ENCODE results near the gene HEPHL1. TPM values are rescaled to one million over a fixed set of nuclear protein-coding genes. Genes with fewer than 3 reads are reported as not detected.

Gene HEPHL1
- total RNA-seq, 1 experiment from 2014 or later = not detected

- no peak for DNase-seq
- H3K27ac ChIP-seq = no peak overlapping the region
- H3K9me3 ChIP-seq (replicated peaks) = no peaks in the 10 kb centered on the region
- no peaks in the 10 kb centered on the region for H3K36me3 ChIP-seq
- no peaks in the 10 kb centered on the region for H3K27me3 ChIP-seq
- H3K4me3 ChIP-seq = no peak overlapping the region
- H3K4me1 ChIP-seq = no peaks in the 10 kb centered on the region
These were observed 11.6 kb downstream of the HEPHL1 start for GRCh38 chr11:94032725-94033124.

- no peaks in the 10 kb centered on the region for H3K9me3 ChIP-seq (replicated peaks)
- H3K36me3 ChIP-seq = no peaks in the 10 kb centered on the region
- H3K4me1 ChIP-seq = no peaks in the 10 kb centered on the region
- H3K4me3 ChIP-seq = no peak overlapping the region
- no peaks in the 10 kb centered on the region for H3K27me3 ChIP-seq
- DNase-seq = no peak
- no peak overlapping the region for H3K27ac ChIP-seq
These were observed 13.1 kb downstream of the HEPHL1 start for GRCh38 chr11:94034207-94034606.

GRCh38 chr11:94036096-94036495 is 14.9 kb downstream of the HEPHL1 start:
- H3K27ac ChIP-seq = no peak overlapping the region
- H3K9me3 ChIP-seq (replicated peaks) = no peaks in the 10 kb centered on the region
- DNase-seq = no peak
- H3K4me3 ChIP-seq = no peak overlapping the region
- no peaks in the 10 kb centered on the region for H3K27me3 ChIP-seq
- no peaks in the 10 kb centered on the region for H3K4me1 ChIP-seq
- no peaks in the 10 kb centered on the region for H3K36me3 ChIP-seq

- H3K27ac ChIP-seq = no peak overlapping the region
- DNase-seq = no peak
- no peaks in the 10 kb centered on the region for H3K4me1 ChIP-seq
- no peak overlapping the region for H3K4me3 ChIP-seq
- H3K27me3 ChIP-seq = no peaks in the 10 kb centered on the region
- no peaks in the 10 kb centered on the region for H3K36me3 ChIP-seq
- no peaks in the 10 kb centered on the region for H3K9me3 ChIP-seq (replicated peaks)
These were observed 22.1 kb downstream of the HEPHL1 start for GRCh38 chr11:94043241-94043640.

- Histone ChIP-seq H3K36me3 (no peaks in the 10 kb centered on the region), H3K4me1 (no peaks in the 10 kb centered on the region), H3K27me3 (no peaks in the 10 kb centered on the region), H3K9me3 (replicated peaks) (no peaks in the 10 kb centered on the region), H3K27ac (no peak overlapping the region), H3K4me3 (no peak overlapping the region)
- no peak for DNase-seq
These were observed 25.6 kb downstream of the HEPHL1 start for GRCh38 chr11:94046796-94047195.

GRCh38 chr11:94048032-94048709 is 27.0 kb downstream of the HEPHL1 start:
- no peak for DNase-seq
- Histone ChIP-seq H3K27ac (no peak overlapping the region), H3K4me3 (no peak overlapping the region), H3K36me3 (no peaks in the 10 kb centered on the region), H3K4me1 (no peaks in the 10 kb centered on the region), H3K27me3 (no peaks in the 10 kb centered on the region), H3K9me3 (replicated peaks) (no peaks in the 10 kb centered on the region)

GRCh38 chr11:94049351-94049750 is 28.2 kb downstream of the HEPHL1 start:
- Histone ChIP-seq H3K4me3 (no peak overlapping the region), H3K27me3 (no peaks in the 10 kb centered on the region), H3K27ac (no peak overlapping the region), H3K9me3 (replicated peaks) (no peaks in the 10 kb centered on the region), H3K4me1 (no peaks in the 10 kb centered on the region), H3K36me3 (no peaks in the 10 kb centered on the region)
- DNase-seq = no peak

- Histone ChIP-seq H3K27me3 (no peaks in the 10 kb centered on the region), H3K9me3 (replicated peaks) (no peaks in the 10 kb centered on the region), H3K4me3 (no peak overlapping the region), H3K4me1 (no peaks in the 10 kb centered on the region), H3K27ac (no peak overlapping the region), H3K36me3 (no peaks in the 10 kb centered on the region)
- DNase-seq = no peak
These were observed 37.5 kb downstream of the HEPHL1 start for GRCh38 chr11:94058630-94059029.

GRCh38 chr11:94059065-94059464 is 37.9 kb downstream of the HEPHL1 start:
- Histone ChIP-seq H3K27me3 (no peaks in the 10 kb centered on the region), H3K4me3 (no peak overlapping the region), H3K9me3 (replicated peaks) (no peaks in the 10 kb centered on the region), H3K36me3 (no peaks in the 10 kb centered on the region), H3K27ac (no peak overlapping the region), H3K4me1 (no peaks in the 10 kb centered on the region)
- no peak for DNase-seq

GRCh38 chr11:94060401-94060800 is 39.2 kb downstream of the HEPHL1 start:
- Histone ChIP-seq H3K36me3 (no peaks in the 10 kb centered on the region), H3K4me1 (no peaks in the 10 kb centered on the region), H3K4me3 (no peak overlapping the region), H3K27me3 (no peaks in the 10 kb centered on the region), H3K27ac (no peak overlapping the region), H3K9me3 (replicated peaks) (no peaks in the 10 kb centered on the region)
- DNase-seq = no peak

- Histone ChIP-seq H3K36me3 (no peaks in the 10 kb centered on the region), H3K4me1 (no peaks in the 10 kb centered on the region), H3K27ac (no peak overlapping the region), H3K9me3 (replicated peaks) (no peaks in the 10 kb centered on the region), H3K27me3 (no peaks in the 10 kb centered on the region), H3K4me3 (no peak overlapping the region)
- no peak for DNase-seq
These were observed 41.2 kb downstream of the HEPHL1 start for GRCh38 chr11:94062360-94062759.

GRCh38 chr11:94066901-94067429 is 45.8 kb downstream of the HEPHL1 start:
- DNase-seq = no peak
- H3K36me3 ChIP-seq = no peaks in the 10 kb centered on the region
- H3K9me3 ChIP-seq (replicated peaks) = no peaks in the 10 kb centered on the region
- H3K4me1 ChIP-seq = no peaks in the 10 kb centered on the region
- H3K27ac ChIP-seq = no peak overlapping the region
- no peaks in the 10 kb centered on the region for H3K27me3 ChIP-seq
- no peak overlapping the region for H3K4me3 ChIP-seq

- no peaks in the 10 kb centered on the region for H3K9me3 ChIP-seq (replicated peaks)
- no peaks in the 10 kb centered on the region for H3K27me3 ChIP-seq
- DNase-seq = no peak
- no peak overlapping the region for H3K27ac ChIP-seq
- no peak overlapping the region for H3K4me3 ChIP-seq
- H3K36me3 ChIP-seq = no peaks in the 10 kb centered on the region
- no peaks in the 10 kb centered on the region for H3K4me1 ChIP-seq
These were observed 47.6 kb downstream of the HEPHL1 start for GRCh38 chr11:94068764-94069163.

GRCh38 chr11:94077552-94078293 is 56.6 kb downstream of the HEPHL1 start:
- Histone ChIP-seq H3K4me1 (no peaks in the 10 kb centered on the region), H3K27ac (no peak overlapping the region), H3K27me3 (no peaks in the 10 kb centered on the region), H3K9me3 (replicated peaks) (no peaks in the 10 kb centered on the region), H3K4me3 (no peak overlapping the region), H3K36me3 (no peaks in the 10 kb centered on the region)
- no peak for DNase-seq

- no peaks in the 10 kb centered on the region for H3K9me3 ChIP-seq (replicated peaks)
- H3K27ac ChIP-seq = no peak overlapping the region
- H3K4me3 ChIP-seq = no peak overlapping the region
- H3K27me3 ChIP-seq = no peaks in the 10 kb centered on the region
- no peaks in the 10 kb centered on the region for H3K36me3 ChIP-seq
- DNase-seq = no peak
- H3K4me1 ChIP-seq = no peaks in the 10 kb centered on the region
These were observed 63.0 kb downstream of the HEPHL1 start for GRCh38 chr11:94084164-94084563.
